ENCODE measurements around the gene DCST2.
A peak's percentile ranks its signal among the peaks of the same experiment; 100 is the strongest.

The DCST2 gene

GRCh38 chr1:155022927-155023236 is 10.7 kb downstream of the DCST2 start:
- no peak for DNase-seq

DNA sequence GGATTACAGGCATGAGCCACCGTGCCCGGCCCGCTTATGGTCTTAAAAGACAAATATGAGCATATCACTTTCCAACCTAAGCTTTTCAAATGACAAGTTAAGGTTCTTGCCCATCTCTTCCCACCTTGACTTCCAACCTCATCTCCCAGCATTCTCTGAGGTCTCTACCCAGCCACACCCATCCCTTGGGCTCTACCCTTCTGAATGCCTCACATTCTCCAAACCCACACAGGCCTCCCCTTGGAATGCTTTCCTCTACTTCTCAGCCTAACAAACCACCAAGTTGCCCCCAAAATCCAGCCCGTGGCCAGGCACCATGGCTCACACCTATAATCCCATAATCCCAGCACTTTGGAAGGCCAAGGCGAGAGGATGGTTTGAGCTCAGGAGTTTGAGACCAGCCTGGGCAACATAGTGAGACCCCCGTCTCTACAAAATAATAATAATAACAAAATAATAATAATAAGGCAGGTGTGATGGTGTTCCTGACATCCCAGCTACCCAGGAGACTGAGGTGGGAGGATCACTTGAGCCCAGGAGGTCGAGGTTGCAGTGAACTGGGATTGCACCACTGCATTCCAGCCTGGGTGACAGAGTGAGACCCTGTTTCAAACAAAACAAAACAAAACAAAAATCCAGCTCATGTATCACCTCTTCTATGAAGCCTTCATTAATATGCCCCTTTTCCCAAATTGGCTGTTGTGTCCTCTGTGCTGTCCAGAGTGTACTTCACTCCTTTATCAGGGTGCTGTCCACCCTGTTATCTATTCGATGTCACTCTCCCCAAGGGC is 11.2 kb downstream of the DCST2 start:
- DNase-seq, result no peak

- no peak for DNase-seq
These were observed 14.0 kb downstream of the DCST2 start for GRCh38 chr1:155019377-155020245.

- DNase-seq, result no peak
These were observed 14.8 kb downstream of the DCST2 start for GRCh38 chr1:155018617-155019348.

DNA sequence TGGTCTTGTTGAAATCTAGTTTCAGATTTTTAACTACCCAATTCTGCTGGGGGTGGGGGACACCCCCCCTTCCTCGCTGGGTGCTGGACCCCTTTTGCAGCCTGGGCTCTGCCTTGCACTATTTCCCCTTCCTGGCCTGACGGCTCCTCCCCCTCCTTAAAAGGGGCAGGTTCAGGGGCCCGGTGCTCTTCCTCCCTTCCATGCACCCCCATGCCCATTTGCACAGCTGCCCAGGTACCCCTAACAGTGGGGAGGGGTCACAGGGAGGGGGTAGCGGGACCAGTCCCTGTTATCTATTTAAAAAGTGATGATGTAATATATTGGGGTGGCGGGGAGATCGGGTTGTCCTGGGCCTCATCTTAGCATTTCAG is 15.7 kb downstream of the DCST2 start:
- DNase-seq, result no peak

- peak; percentile 92 for DNase-seq
These were observed 16.3 kb downstream of the DCST2 start for GRCh38 chr1:155017041-155017945.

- no peak for DNase-seq
These were observed 17.2 kb downstream of the DCST2 start for GRCh38 chr1:155016231-155016831.

- DNase-seq, result no peak
These were observed 17.9 kb downstream of the DCST2 start for GRCh38 chr1:155015527-155016230.

GRCh38 chr1:155014709-155015508 is 18.7 kb downstream of the DCST2 start:
- no peak for DNase-seq

DNA sequence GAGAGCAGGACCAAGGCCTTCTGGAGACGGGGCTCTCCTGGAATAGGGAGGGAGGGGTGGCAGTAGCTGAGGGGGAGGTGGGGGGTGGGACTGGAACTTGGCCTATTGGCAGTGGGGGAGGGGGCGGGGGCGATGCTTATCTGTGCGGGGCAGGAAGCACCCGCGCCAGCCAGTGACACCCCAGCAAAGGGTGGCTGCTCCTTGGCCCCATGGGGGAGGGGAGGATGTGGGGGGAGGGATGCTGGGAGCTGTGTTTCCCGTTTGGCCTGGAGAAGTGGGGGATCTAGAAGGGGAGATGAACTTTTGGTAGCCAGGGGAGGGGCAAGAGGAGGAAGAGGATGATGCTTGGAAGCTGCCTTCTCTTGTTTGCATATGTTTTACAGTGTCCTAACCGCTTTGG is 19.9 kb downstream of the DCST2 start:
- no peak for DNase-seq

DNA sequence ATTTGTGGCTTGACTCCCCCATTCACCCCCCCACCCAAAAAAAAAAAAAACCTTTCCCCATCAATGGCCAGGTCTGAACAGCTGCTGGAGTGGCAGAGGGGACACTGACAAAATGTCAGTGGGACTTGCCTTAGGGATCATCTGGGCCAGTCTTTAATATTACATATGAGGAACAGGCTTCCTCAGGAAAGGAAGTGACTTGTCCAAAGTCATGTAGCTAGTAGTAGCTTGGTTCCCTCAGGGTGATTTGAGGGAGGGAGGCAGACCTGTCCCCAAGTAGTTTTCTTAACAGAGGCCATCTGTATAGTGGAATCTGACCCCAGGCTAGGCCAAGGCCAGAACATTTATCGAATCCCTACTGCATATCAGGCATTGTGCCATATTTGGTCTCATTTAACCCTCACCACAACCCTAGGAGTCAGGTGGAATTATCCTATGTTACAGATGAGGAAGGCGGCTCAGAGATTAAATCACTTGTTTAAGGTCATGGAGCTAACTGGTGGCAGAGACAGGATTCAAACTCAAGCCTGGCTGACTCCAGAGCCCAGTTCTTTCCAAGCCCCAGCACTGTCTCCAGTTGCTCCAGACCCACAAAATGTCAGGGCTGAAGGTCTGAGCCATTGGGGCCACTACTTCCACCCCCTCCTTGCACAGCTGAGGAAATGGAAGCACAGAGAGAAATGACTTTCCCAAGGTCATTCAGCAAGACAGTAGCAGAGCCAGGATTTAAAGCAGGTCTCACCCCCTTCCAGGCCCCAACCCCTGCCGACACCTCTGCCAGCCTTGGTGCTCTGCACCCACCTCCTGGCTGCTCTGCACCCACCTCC is 20.6 kb downstream of the DCST2 start:
- no peak for DNase-seq

- DNase-seq, result no peak
These were observed 21.5 kb downstream of the DCST2 start for GRCh38 chr1:155012026-155012546.

DNA sequence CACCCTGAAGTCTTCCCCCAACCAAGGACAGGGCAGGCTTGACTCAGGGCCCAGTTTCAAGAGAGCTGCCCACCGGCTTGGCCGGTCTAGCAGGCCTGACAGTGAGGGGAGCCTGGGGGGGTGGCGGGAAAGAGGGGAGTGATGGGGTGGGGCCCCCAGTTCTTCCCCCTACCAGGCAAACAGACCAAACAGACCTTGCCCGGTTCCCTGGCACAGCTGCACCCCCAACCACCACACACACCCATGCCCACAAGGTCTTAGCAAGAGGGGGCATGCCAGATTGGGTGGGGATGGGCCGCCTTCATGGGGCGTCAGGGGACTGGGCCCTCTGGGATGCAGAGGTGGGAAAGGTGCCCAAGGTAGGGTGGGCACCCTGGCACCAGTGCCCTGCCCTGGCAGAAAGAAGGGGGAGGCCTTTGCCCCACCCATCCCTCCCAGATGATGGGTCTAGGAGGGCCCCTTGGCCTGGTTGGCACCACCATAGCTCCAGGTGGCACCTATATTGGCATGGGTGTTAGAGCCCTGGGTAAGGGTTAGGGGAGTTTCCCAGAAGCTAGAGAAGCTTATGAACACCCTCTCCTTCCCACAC is 22.1 kb downstream of the DCST2 start:
- no peak for DNase-seq

GRCh38 chr1:155011004-155011416 is 22.6 kb downstream of the DCST2 start:
- DNase-seq, result no peak

DNA sequence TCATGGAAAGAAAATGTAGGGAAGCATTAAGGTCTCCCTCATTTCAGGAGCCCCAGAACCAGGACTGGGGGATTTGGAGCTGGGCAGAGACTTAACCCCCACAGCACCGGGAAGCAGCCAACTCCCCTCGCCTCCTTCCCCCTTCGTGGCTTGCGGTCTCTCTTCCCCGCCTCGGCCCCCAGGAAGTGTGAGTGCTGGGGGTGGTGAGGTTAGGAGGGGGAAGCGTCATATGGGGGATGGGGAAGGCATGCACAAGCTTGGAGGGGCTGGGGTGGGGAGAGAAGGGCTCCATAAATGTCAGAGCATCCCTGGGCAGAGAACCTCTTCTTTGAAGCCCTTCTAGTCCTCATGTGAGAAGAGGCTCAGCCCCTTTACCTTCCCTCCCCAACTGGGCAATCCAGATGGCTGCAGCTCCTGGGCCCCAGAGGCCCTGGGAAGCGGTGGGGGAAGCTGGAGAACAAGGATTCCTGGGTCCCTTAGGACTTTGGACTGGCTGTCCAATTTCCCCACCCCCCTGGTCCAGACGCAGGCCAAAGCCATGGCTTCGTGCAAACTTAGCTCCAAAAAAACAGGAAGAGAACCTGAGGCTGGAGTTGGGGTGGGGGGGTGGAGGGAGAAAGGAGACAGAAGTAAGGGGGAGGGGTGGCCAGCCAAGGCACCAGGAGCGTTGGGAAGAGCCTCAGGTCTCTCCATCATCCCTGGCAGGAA is 23.2 kb downstream of the DCST2 start:
- no peak for DNase-seq

DNA sequence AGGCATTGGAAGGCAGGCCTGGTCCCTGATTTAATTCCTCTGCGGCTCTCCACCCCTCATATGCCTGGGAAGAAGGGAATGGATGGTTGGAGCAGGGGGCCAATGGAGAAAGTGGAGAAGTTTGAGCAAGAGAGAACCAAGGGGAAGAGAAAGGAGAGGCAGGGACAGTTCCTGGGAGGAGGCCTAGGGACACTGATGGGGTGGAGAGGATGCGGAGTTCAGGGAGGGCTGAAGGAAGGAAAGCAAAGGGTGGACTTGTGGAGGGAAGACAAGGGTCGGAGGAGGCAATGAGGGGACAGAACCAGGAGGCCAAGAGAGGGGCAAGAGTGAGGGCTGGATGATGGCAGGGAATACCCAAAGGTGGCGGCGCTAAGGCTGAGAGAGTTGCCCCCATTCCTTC is 23.8 kb downstream of the DCST2 start:
- no peak for DNase-seq

DNA sequence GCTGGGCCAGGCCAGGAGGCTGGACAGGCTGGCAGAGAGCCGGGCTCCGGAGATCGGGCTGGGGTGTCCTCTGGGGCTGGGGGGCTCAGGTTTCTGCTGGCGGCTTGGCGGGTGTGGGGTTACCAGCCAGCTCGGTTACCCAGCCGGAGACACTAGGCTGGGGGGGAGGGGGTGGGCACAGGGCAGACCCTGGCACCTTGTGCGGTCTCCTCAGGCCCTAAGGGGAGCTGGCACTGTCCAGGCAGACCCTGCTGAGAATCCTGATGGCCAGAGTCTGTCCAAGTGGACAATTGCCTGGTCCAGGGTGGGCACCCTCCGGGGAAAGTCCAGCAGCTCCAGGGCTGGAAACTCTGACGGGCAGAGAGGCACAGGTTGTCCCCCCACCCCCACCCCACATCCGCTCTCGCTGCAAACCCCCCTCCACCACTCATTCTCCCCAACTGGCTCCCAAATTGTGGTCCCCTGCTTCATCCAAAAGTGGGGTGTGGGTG is 24.3 kb downstream of the DCST2 start:
- DNase-seq, result no peak

Data from activated CD8-positive, alpha-beta memory T cell treated with anti-CD3 and anti-CD28 coated beads, Interleukin-2, amount 50 U/mL, for 4 hours (primary cell).